Liver (tissue), 10 donors: ENCODE results near the gene ECM1. TPM values are rescaled to one million over a fixed set of nuclear protein-coding genes. Genes with fewer than 3 reads are reported as not detected.

ENCODE experiments used
- DNase-seq: peaks from one replicate; pipeline ENCODE4 v3.0.0-alpha.2; 2017; ENCODE audit warnings: low spot score
- H3K27ac ChIP-seq, 2 donors: one replicate each; pipeline ENCODE4 v1.7.0; 2013; ENCODE audit warnings: inconsistent platforms in 2 of 2, low read length in 2 of 2, control low read depth in 1 of 2, low read depth in 1 of 2, mild to moderate bottlenecking in 1 of 2
- H3K27me3 ChIP-seq, 4 donors: one replicate each; pipeline versions ENCODE4 v1.6.1 to v1.7.0; 2013; ENCODE audit warnings: low read length in 3 of 4, inconsistent platforms in 1 of 4, mild to moderate bottlenecking in 1 of 4, moderate library complexity in 1 of 4; ENCODE audit not compliant: control insufficient read depth in 4 of 4, insufficient read depth in 4 of 4
- H3K36me3 ChIP-seq, 4 donors: one replicate each; pipeline versions ENCODE4 v1.6.1 to v1.7.0; 2013; ENCODE audit warnings: low read length in 3 of 4, mild to moderate bottlenecking in 3 of 4, low read depth in 1 of 4, moderate library complexity in 1 of 4; ENCODE audit not compliant: control insufficient read depth in 4 of 4, insufficient read depth in 3 of 4
- H3K4me1 ChIP-seq, 4 donors: one replicate each; pipeline versions ENCODE4 v1.6.1 to v1.7.0; 2013; ENCODE audit warnings: low read length in 3 of 4, mild to moderate bottlenecking in 3 of 4, moderate library complexity in 1 of 4; ENCODE audit not compliant: control insufficient read depth in 4 of 4, insufficient read depth in 4 of 4
- H3K4me3 ChIP-seq, 3 donors: one replicate each; pipeline versions ENCODE4 v1.6.1 to v1.7.0; 2013; ENCODE audit warnings: low read length in 3 of 3, control low read depth in 1 of 3, low read depth in 1 of 3, mild to moderate bottlenecking in 1 of 3
- H3K9ac ChIP-seq, 2 donors: one replicate each; pipeline ENCODE4 v1.7.0; 2013; ENCODE audit warnings: low read length in 2 of 2, mild to moderate bottlenecking in 2 of 2, moderate library complexity in 2 of 2, control low read depth in 1 of 2, low read depth in 1 of 2
- H3K9me3 ChIP-seq, 4 donors: one replicate each; pipeline versions ENCODE4 v1.6.1 to v1.7.0; 2013; ENCODE audit warnings: low read length in 3 of 4; ENCODE audit not compliant: control insufficient read depth in 4 of 4
- HNF4A ChIP-seq, 2 donors: conservative IDR thresholded peaks; 2 replicates each; pipeline ENCODE4 v1.6.1; 2016; ENCODE audit warnings: antibody characterized with exemption in 2 of 2, mild to moderate bottlenecking in 2 of 2
- NR2F2 ChIP-seq: IDR thresholded peaks from 2 replicates; pipeline ENCODE4 v1.6.1; 2016; ENCODE audit warnings: antibody characterized with exemption
- RXRA ChIP-seq, 2 donors: IDR thresholded peaks; 2 replicates each; pipeline ENCODE4 v1.6.1; 2017 to 2018; ENCODE audit warnings: antibody characterized with exemption in 2 of 2, mild to moderate bottlenecking in 1 of 2
- YY1 ChIP-seq: IDR thresholded peaks from 2 replicates; pipeline ENCODE4 v1.6.1; 2016; ENCODE audit warnings: antibody characterized with exemption, mild to moderate bottlenecking
- ZBTB33 ChIP-seq: IDR thresholded peaks from 2 replicates; pipeline ENCODE4 v1.6.1; 2016; ENCODE audit warnings: antibody characterized with exemption
- WGBS: extraction: QIAGEN DNeasy Blood & Tissue Kit; methylation state at CpG from one replicate; pipeline ENCODE4 v1.1.7; 2013; 5-methylcytosine and 5-hydroxymethylcytosine counted together
- polyA plus RNA-seq, 2 donors: library from polyadenylated mRNA; stranded (reverse) in 1 of 2; unstranded in 1 of 2; fragments of 200-250 nt in 1 of 2; fragments of >200 nt in 1 of 2; fragmentation: Nextera tagmentation in 1 of 2; extraction: Ambion mirVana in 1 of 2; gene quantifications; one replicate each; pipeline versions ENCODE4 v1.2.1 to v1.2.3, GENCODE V29; 2013 to 2015
- small RNA-seq: library from RNA; depleted of rRNA; stranded (forward); fragments of <200 nt; gene quantifications from one replicate; pipeline ENCODE3, GENCODE V24; 2014
- total RNA-seq, 2 donors: library from RNA; depleted of rRNA; stranded (reverse); fragments of >200 nt; gene quantifications; one replicate each; pipeline ENCODE4 v1.2.3, GENCODE V29; 2014
- TF ChIP-seq, protein P1 (sequence below): IDR thresholded peaks from 2 replicates; pipeline ENCODE4 v1.6.1; 2016; ENCODE audit warnings: antibody characterized with exemption
- donor health status: healthy.
- donor health status: healthy.
- donor health status: healthy.
- donor health status: healthy.
- donor health status: healthy.

The ECM1 gene
- total and polyA plus RNA-seq, 4 donors: 5.1 to 22.5 (median 12.6) TPM

GRCh38 chr1:150562446-150563339, 54.8 kb downstream of the ECM1 start:
- no peak for DNase-seq
- 19% methylated on average over 4 of the region's 4 CpGs for WGBS
- no peaks in the 10 kb centered on the region for H3K9me3 ChIP-seq
- TF ChIP-seq HNF4A (conservative IDR thresholded peaks at IDR 0.05) (peak in 1 of 2 donors; percentile 15), RXRA (IDR thresholded peaks at IDR 0.05) (peak; percentile 24), NR2F2 (peak; percentile 72), ZBTB33 (no peak), YY1 (no peak)
- TF ChIP-seq, protein P1, sequence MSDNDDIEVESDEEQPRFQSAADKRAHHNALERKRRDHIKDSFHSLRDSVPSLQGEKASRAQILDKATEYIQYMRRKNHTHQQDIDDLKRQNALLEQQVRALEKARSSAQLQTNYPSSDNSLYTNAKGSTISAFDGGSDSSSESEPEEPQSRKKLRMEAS: peak; percentile 30
- peak overlapping the region; percentile 93 to 100 for H3K27ac ChIP-seq
- H3K27me3 ChIP-seq: no peaks in the 10 kb centered on the region
- peak overlapping the region in 2 of 3 donors; percentile 36 to 81 for H3K4me3 ChIP-seq
- H3K36me3 ChIP-seq: no peaks in the 10 kb centered on the region
- H3K9ac ChIP-seq: peak overlapping the region; percentile 35 to 59
- H3K4me1 ChIP-seq: peaks cover 19 to 70% (median 56%) of the 10 kb centered on the region in 4 donors

Small RNAs within 50 kb of the gene (small RNA-seq; reads per million reads assigned to genes)
- not detected for gene MIR4257

Other genes starting within 250 kb of the ECM1 start
- gene APH1A, start 239.1 kb upstream of the ECM1 start, total RNA-seq: 10 to 100 TPM; 48.9 to 65.3 TPM
- 10 to 100 TPM; 25.1 to 93.6 TPM for gene APH1A, start 239.1 kb upstream of the ECM1 start, polyA plus RNA-seq
- 10 to 100 TPM in 1 of 2 donors, 1 to 10 TPM in 1; 2.3 to 10.8 TPM for gene C1orf54, start 235.3 kb upstream of the ECM1 start, total RNA-seq
- gene C1orf54, start 235.3 kb upstream of the ECM1 start, polyA plus RNA-seq: 1 to 10 TPM; 3.3 to 5.6 TPM
- 1 to 10 TPM in 1 of 2 donors, under 1 TPM in 1; 0.51 to 1.8 TPM for gene CIART, start 225.6 kb upstream of the ECM1 start, total RNA-seq
- gene CIART, start 225.6 kb upstream of the ECM1 start, polyA plus RNA-seq: 1 to 10 TPM; 2.0 to 7.1 TPM
- gene MRPS21, start 214.2 kb upstream of the ECM1 start, total RNA-seq: 10 to 100 TPM; 15.0 to 16.7 TPM
- 10 to 100 TPM; 29.1 to 56.5 TPM for gene MRPS21, start 214.2 kb upstream of the ECM1 start, polyA plus RNA-seq
- gene PRPF3, start 186.6 kb upstream of the ECM1 start, total RNA-seq: 10 to 100 TPM; 16.7 to 32.8 TPM
- gene PRPF3, start 186.6 kb upstream of the ECM1 start, polyA plus RNA-seq: 10 to 100 TPM in 1 of 2 donors, 1 to 10 TPM in 1; 9.9 to 14.9 TPM
- 1 to 10 TPM; 8.8 to 9.7 TPM for gene RPRD2, start 144.0 kb upstream of the ECM1 start, total RNA-seq
- gene RPRD2, start 144.0 kb upstream of the ECM1 start, polyA plus RNA-seq: 1 to 10 TPM; 5.4 to 7.2 TPM
- 10 to 100 TPM; 16.5 to 20.8 TPM for gene TARS2, start 20.7 kb upstream of the ECM1 start, total RNA-seq
- 10 to 100 TPM; 10.9 to 20.7 TPM for gene TARS2, start 20.7 kb upstream of the ECM1 start, polyA plus RNA-seq
- not detected for gene FALEC, start 7.6 kb downstream of the ECM1 start, total RNA-seq
- gene FALEC, start 7.6 kb downstream of the ECM1 start, polyA plus RNA-seq: not detected
- 10 to 100 TPM in 1 of 2 donors, 1 to 10 TPM in 1; 5.6 to 11.5 TPM for gene ADAMTSL4, start 41.3 kb downstream of the ECM1 start, total RNA-seq
- 10 to 100 TPM; 11.4 to 12.2 TPM for gene ADAMTSL4, start 41.3 kb downstream of the ECM1 start, polyA plus RNA-seq
- gene MCL1, start 71.5 kb downstream of the ECM1 start, total RNA-seq: 100 to 1,000 TPM in 1 of 2 donors, 10 to 100 TPM in 1; 94.6 to 181 TPM
- gene MCL1, start 71.5 kb downstream of the ECM1 start, polyA plus RNA-seq: 10 to 100 TPM; 23.4 to 65.4 TPM
- gene ENSA, start 121.5 kb downstream of the ECM1 start, total RNA-seq: 10 to 100 TPM; 53.2 to 57.3 TPM
- gene ENSA, start 121.5 kb downstream of the ECM1 start, polyA plus RNA-seq: 10 to 100 TPM; 19.0 to 59.8 TPM
- 10 to 100 TPM in 1 of 2 donors, 1 to 10 TPM in 1; 8.5 to 11.3 TPM for gene GOLPH3L, start 189.0 kb downstream of the ECM1 start, total RNA-seq
- 1 to 10 TPM; 6.0 to 6.6 TPM for gene GOLPH3L, start 189.0 kb downstream of the ECM1 start, polyA plus RNA-seq
- gene HORMAD1, start 212.8 kb downstream of the ECM1 start, total RNA-seq: under 1 TPM; 0.47 to 0.92 TPM
- gene HORMAD1, start 212.8 kb downstream of the ECM1 start, polyA plus RNA-seq: under 1 TPM; 0.06 to 0.24 TPM